OCI-LY7 (cell line): ENCODE measurements around the gene PPIG. TPM values are rescaled to one million over a fixed set of nuclear protein-coding genes. Genes with fewer than 3 reads are reported as not detected.
"Not testable (repeated sequence)": the region's sequence is repeated elsewhere in the genome, so short reads cannot be mapped to it uniquely, and the experiment has no call there.

Source experiments
- BruUV-seq: library from RNA; stranded (reverse); fragments of 400-500 nt; replicated peaks from 2 replicates; lab custom pipeline; 2021; lab: Mats Ljungman, UMichigan
- CTCF ChIA-PET: fragments of 300-600 bp; sonication (Branson Sonifier 250); formaldehyde crosslinking; loops from one replicate; lab custom pipeline; 2022; ENCODE audit warnings: antibody characterized with exemption; ENCODE audit not compliant: unreplicated experiment; lab: Charles Lee
- POLR2A ChIA-PET: fragments of 300-600 bp; sonication (Branson Sonifier 250); formaldehyde crosslinking; loops from one replicate; lab custom pipeline; 2022; ENCODE audit warnings: antibody characterized with exemption; lab: Charles Lee
- DNase-seq: peaks from one replicate; pipeline ENCODE4 v3.0.0-alpha.2; 2015; ENCODE audit warnings: low spot score
- H2AFZ ChIP-seq: fragments of 200-600 bp; sonication (generic), shearing (Covaris generic); 2 replicates; pipeline ENCODE4 v1.6.1; 2014; ENCODE audit warnings: mild to moderate bottlenecking, antibody characterized with exemption, low read length, moderate library complexity
- H3K27ac ChIP-seq: fragments of 200-600 bp; sonication (generic); 2 replicates; pipeline ENCODE4 v1.5.1; 2014; ENCODE audit warnings: mixed run types, low read depth, mild to moderate bottlenecking, moderate library complexity, low read length, inconsistent platforms; ENCODE audit not compliant: poor library complexity, severe bottlenecking
- H3K36me3 ChIP-seq: fragments of 200-600 bp; sonication (generic); 2 replicates; pipeline ENCODE4 v1.6.1; 2014; ENCODE audit warnings: mild to moderate bottlenecking, antibody characterized with exemption, low read length, moderate library complexity, mixed read lengths; ENCODE audit not compliant: insufficient read depth
- H3K4me1 ChIP-seq: fragments of 200-600 bp; sonication (generic); 2 replicates; pipeline ENCODE4 v1.5.1; 2014; ENCODE audit warnings: mild to moderate bottlenecking, low read length; ENCODE audit not compliant: insufficient read depth, poor library complexity, severe bottlenecking
- H3K4me2 ChIP-seq: fragments of 200-600 bp; sonication (generic); 2 replicates; pipeline ENCODE4 v1.6.1; 2014; ENCODE audit warnings: mild to moderate bottlenecking, low read length
- H3K4me3 ChIP-seq: fragments of 200-600 bp; sonication (generic); 2 replicates; pipeline ENCODE4 v1.5.1; 2014; ENCODE audit warnings: mild to moderate bottlenecking, low read depth, low read length; ENCODE audit not compliant: poor library complexity, severe bottlenecking
- H3K79me2 ChIP-seq: fragments of 200-600 bp; sonication (generic); 2 replicates; pipeline ENCODE4 v1.6.1; 2016; ENCODE audit warnings: low read depth, mild to moderate bottlenecking, low read length, moderate library complexity, mixed read lengths; ENCODE audit not compliant: insufficient read depth
- H3K9me2 ChIP-seq: fragments of 200-600 bp; sonication (generic); 2 replicates; pipeline ENCODE4 v1.6.1; 2016; ENCODE audit warnings: mild to moderate bottlenecking, low read length, mixed read lengths; ENCODE audit not compliant: insufficient read depth
- H3K9me3 ChIP-seq: fragments of 200-600 bp; sonication (generic); 2 replicates; pipeline ENCODE4 v1.6.1; 2014; ENCODE audit warnings: mild to moderate bottlenecking, mixed run types, low read length, mixed read lengths
- H4K20me1 ChIP-seq: fragments of 200-600 bp; sonication (generic); 2 replicates; pipeline ENCODE4 v1.6.1; 2014; ENCODE audit warnings: mild to moderate bottlenecking, antibody characterized with exemption, low read length, moderate library complexity, mixed read lengths; ENCODE audit not compliant: insufficient read depth
- EZH2phosphoT487 ChIP-seq: fragments of 200-600 bp; sonication (generic); IDR thresholded peaks from 2 replicates; pipeline ENCODE4 v1.6.1; 2018; ENCODE audit warnings: low read depth, borderline replicate concordance, mild to moderate bottlenecking, mixed run types, antibody characterized with exemption, low read length, moderate library complexity, mixed read lengths
- intact Hi-C: fragments of 100-400 bp; cut with micrococcal nuclease; formaldehyde crosslinking; loops from one replicate; pipeline ENCODE4 v1.10.0; 2022; ENCODE audit not compliant: unreplicated experiment
- total RNA-seq, 2 experiments: library from RNA; depleted of rRNA in 1 of 2; stranded (reverse); fragments of >200 nt in 1 of 2; shearing (Covaris generic) in 1 of 2; gene quantifications; 2 replicates each; pipeline ENCODE4 v1.2.3, GENCODE V29; 2014 to 2022
- TF ChIP-seq, protein P1 (sequence below): fragments of 200-600 bp; sonication (generic); conservative IDR thresholded peaks from 2 replicates; pipeline ENCODE4 v1.5.1; 2014; ENCODE audit warnings: mild to moderate bottlenecking, antibody characterized with exemption, low read length, moderate library complexity, mixed read lengths

Gene PPIG
- total RNA-seq, 2 experiments from 2014 or later = 33.5 to 65.7 TPM

- Histone ChIP-seq H3K4me2 (no peak overlapping the region), H4K20me1 (no peaks in the 10 kb centered on the region), H3K27ac (no peak overlapping the region), H3K9me2 (no peaks in the 10 kb centered on the region), H3K79me2 (no peaks in the 10 kb centered on the region), H3K9me3 (peaks cover 15% of the 10 kb centered on the region; the same call in 1 of the 2 replicates), H3K4me3 (no peak overlapping the region), H3K4me1 (no peaks in the 10 kb centered on the region), H2AFZ (no peak overlapping the region), H3K36me3 (no peaks in the 10 kb centered on the region)
- no peak for DNase-seq
- intact Hi-C loops = no loop called here
- ChIA-PET POLR2A (interaction anchor here (0.8 kb wide), 1 partner anchor 13 kb away, joined by 6 read pairs; no protein-coding TSS in a partner anchor), CTCF (no interaction called here)
- TF ChIP-seq EZH2phosphoT487 = no peak
- TF ChIP-seq, protein P1, sequence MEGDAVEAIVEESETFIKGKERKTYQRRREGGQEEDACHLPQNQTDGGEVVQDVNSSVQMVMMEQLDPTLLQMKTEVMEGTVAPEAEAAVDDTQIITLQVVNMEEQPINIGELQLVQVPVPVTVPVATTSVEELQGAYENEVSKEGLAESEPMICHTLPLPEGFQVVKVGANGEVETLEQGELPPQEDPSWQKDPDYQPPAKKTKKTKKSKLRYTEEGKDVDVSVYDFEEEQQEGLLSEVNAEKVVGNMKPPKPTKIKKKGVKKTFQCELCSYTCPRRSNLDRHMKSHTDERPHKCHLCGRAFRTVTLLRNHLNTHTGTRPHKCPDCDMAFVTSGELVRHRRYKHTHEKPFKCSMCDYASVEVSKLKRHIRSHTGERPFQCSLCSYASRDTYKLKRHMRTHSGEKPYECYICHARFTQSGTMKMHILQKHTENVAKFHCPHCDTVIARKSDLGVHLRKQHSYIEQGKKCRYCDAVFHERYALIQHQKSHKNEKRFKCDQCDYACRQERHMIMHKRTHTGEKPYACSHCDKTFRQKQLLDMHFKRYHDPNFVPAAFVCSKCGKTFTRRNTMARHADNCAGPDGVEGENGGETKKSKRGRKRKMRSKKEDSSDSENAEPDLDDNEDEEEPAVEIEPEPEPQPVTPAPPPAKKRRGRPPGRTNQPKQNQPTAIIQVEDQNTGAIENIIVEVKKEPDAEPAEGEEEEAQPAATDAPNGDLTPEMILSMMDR = no peak
- no TSS peak for BruUV-seq
Observed at GRCh38 chr2:169579044-169579443, 5.1 kb upstream of the PPIG start.

GRCh38 chr2:169582552-169583266 lies 1.4 kb upstream of the PPIG start:
- intact Hi-C loops = loop anchor here (5.0 to 10.0 kb wide), 2 partner anchors 215 to 1338 kb away; partner anchors contain the start of genes SSB and STK39
- CTCF ChIA-PET, H2AFZ ChIP-seq, H3K4me3 ChIP-seq, H3K4me2 ChIP-seq, BruUV-seq, H3K27ac ChIP-seq, H3K9me2 ChIP-seq, DNase-seq, H3K4me1 ChIP-seq, H3K36me3 ChIP-seq: not testable (repeated sequence)
- Histone ChIP-seq H3K79me2 (peaks cover 33% of the 10 kb centered on the region), H3K9me3 (peaks cover 15% of the 10 kb centered on the region; the same call in 1 of the 2 replicates), H4K20me1 (peaks cover 16% of the 10 kb centered on the region; the same call in 1 of the 2 replicates)
- POLR2A ChIA-PET = interaction anchor here (0.6 to 4.3 kb wide), 4 partner anchors 9 to 345 kb away, joined by 3 to 39 read pairs (median 5); partner anchors contain the start of gene FASTKD1

- no TSS peak for BruUV-seq
- no peak overlapping the region for H3K4me3 ChIP-seq
- H3K4me1 ChIP-seq = peaks cover 10% of the 10 kb centered on the region
- no peaks in the 10 kb centered on the region for H3K9me2 ChIP-seq
- peaks cover 16% of the 10 kb centered on the region; the same call in 1 of the 2 replicates for H4K20me1 ChIP-seq
- no peak overlapping the region for H3K4me2 ChIP-seq
- DNase-seq = no peak
- peaks cover 15% of the 10 kb centered on the region; the same call in 1 of the 2 replicates for H3K9me3 ChIP-seq
- peaks cover 10% of the 10 kb centered on the region for H3K36me3 ChIP-seq
- no peak overlapping the region for H3K27ac ChIP-seq
- intact Hi-C loops = loop anchor here (5.0 to 10.0 kb wide), 2 partner anchors 214 to 1339 kb away; partner anchors contain the start of genes SSB and STK39
- ChIA-PET POLR2A (interaction anchor here (0.9 to 4.3 kb wide), 3 partner anchors 8 to 16 kb away, joined by 4 to 39 read pairs (median 6); partner anchors contain the start of gene FASTKD1), CTCF (no interaction called here)
- peak overlapping the region; percentile 83 for H2AFZ ChIP-seq
- H3K79me2 ChIP-seq = peaks cover 41% of the 10 kb centered on the region
- TF ChIP-seq EZH2phosphoT487 = no peak
- TF ChIP-seq, protein P1 = no peak
Observed at GRCh38 chr2:169583518-169583917, 633 bp upstream of the PPIG start.
